ENCODE measurements around the gene FAM53B.

The FAM53B gene

DNA sequence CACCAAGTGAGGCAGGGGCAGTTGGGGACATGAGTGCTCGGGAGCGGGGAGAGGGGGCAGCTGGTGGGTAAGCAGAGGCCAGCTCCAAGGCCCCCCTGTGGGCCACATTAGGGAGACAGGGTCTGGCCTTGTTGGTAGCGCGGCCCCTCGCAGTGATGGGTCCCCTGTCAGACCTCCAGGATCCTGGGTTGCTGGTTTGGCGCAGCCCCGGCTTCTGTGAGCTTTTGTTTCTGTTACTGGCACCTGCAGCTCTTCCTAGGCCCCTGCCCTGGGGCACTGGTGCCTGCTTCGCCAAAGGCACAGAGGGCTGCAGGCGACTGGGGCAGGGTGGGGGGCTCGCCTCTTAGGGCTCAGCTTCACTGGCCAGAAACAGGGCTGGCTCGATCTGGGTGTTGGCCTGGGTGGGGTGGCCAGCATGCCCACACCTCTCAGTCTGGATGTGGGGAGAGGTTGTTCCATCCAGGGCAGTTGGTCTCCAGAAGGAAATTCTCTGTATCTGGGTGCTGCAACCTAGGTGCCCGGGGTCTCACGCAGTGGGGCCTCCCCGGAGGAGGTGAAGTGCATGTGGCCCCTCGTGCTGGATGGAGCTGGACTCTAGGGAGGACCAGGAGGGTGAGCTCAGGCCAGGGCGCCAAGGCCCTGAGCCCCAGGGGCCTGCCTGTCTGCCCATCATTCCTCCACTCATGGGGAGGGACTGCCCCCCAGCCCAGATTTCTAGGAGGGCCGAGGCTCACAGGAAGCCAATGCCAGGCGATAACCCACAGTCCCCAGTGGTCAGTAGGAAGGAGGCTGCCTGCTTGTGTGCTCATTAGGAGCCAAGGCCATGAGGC lies 143.9 kb downstream of the FAM53B start:
- Histone ChIP-seq H3K27ac (no peak overlapping the region), H3K4me3 (no peak overlapping the region)
- no peak for DNase-seq (ENCODE audit: low spot score)
- TF ChIP-seq, protein P1, sequence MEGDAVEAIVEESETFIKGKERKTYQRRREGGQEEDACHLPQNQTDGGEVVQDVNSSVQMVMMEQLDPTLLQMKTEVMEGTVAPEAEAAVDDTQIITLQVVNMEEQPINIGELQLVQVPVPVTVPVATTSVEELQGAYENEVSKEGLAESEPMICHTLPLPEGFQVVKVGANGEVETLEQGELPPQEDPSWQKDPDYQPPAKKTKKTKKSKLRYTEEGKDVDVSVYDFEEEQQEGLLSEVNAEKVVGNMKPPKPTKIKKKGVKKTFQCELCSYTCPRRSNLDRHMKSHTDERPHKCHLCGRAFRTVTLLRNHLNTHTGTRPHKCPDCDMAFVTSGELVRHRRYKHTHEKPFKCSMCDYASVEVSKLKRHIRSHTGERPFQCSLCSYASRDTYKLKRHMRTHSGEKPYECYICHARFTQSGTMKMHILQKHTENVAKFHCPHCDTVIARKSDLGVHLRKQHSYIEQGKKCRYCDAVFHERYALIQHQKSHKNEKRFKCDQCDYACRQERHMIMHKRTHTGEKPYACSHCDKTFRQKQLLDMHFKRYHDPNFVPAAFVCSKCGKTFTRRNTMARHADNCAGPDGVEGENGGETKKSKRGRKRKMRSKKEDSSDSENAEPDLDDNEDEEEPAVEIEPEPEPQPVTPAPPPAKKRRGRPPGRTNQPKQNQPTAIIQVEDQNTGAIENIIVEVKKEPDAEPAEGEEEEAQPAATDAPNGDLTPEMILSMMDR (IDR thresholded peaks at IDR 0.05): no peak

DNA sequence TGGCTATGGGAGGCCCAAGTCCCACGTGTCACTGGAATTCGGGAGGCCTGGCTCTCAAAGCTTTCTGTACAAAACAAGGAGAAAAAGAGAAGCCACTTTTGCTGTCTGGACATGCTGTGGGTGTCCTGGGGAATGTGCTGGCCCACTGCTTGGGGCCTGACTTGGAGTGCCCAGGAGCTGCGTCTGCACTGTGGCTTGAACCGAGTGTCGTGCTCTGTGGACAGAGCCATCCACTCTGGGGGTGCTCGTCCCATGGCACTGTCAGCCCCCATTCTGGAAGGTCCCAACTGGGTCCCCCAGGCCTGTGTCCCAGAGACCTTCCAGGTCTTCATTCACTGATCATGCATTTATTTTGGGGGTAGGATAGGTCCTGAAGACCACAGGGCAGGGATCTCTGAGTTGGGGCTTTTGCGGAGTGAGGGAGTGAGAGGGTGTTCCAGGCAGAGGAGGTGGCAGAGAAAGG lies 144.6 kb downstream of the FAM53B start:
- H3K27ac ChIP-seq: no peak overlapping the region
- TF ChIP-seq, protein P1 (IDR thresholded peaks at IDR 0.05): no peak
- DNase-seq (ENCODE audit: low spot score): no peak
- no peak overlapping the region for H3K4me3 ChIP-seq

DNA sequence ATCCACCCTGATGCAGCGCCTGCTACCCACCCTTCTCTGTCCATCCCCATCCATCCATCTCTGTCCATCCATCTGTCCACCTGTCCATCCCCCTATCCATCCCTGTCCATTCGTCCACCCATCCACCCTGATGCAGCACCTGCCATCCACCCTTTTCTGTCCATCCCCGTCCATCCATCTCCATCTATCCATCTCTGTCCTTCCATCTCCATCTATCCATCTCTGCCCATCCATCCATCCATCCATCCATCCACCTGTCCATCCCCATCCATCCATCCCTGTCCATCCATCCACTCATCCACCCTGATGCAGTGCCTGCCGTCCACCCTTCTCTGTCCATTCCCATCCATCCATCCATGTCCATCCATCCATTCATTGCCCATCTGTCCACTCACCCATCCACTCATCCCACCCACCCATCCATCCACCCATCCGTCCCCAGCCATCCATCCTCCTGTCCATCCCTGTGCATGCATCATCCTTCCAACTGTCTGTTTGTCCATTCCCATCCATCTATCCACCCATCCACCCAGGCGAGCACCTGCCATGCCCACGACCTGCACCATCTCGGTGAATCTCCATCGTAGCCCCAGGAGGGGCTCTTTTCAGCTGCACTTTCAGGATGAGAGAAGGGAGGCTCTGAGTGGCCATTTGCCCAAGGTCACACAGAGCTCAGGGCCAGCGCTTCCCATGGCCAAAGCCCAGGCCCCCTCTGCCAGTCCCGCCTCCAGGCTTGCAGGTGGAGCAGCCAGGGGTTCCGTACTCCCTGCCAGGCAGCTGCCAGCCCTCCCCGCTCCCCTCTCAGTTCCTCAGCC lies 145.2 kb downstream of the FAM53B start:
- TF ChIP-seq, protein P1 (IDR thresholded peaks at IDR 0.05): no peak
- no peak for DNase-seq (ENCODE audit: low spot score)
- H3K27ac ChIP-seq: no peak overlapping the region
- H3K4me3 ChIP-seq: no peak overlapping the region

DNA sequence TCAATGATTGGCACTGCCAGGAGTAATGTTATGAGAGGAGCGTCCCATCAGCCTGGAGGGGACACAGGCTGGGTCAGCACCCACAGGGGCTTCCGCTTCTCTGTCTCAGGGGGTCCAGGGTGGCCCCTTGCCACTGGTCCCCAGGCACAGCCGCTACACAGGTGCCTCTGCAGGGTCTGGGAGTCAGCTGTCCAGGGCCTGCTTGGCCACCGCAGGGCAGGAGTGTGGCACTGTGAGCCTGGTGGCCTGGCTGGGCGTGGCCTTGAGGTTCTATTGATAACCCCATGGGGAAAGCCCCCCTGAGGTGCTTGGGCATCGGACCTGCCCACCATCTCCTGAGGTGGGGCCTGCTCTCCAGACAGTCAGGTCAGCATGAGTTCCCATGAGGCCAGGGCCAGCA lies 146.0 kb downstream of the FAM53B start:
- Histone ChIP-seq H3K27ac (no peak overlapping the region), H3K4me3 (no peak overlapping the region)
- TF ChIP-seq, protein P1 (IDR thresholded peaks at IDR 0.05): no peak
- DNase-seq (ENCODE audit: low spot score): no peak

DNA sequence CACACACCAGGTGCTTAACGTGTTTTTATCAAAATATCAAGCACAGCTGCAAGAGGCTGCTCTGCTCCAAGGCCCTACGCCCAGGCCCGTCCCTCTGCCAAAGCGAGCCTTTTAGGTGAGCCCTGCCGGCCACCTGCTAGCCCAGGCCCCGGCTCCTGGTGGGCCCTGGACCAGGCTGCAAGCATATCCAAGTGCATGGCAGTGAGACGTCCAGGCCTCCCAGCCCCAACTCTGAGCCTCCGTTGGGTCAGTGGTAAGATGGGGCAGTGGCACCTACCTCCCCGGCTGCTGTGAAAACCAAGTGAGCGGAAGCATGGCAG lies 146.4 kb downstream of the FAM53B start:
- TF ChIP-seq, protein P1 (IDR thresholded peaks at IDR 0.05): no peak
- Histone ChIP-seq H3K4me3 (no peak overlapping the region), H3K27ac (no peak overlapping the region)
- DNase-seq (ENCODE audit: low spot score): no peak

DNA sequence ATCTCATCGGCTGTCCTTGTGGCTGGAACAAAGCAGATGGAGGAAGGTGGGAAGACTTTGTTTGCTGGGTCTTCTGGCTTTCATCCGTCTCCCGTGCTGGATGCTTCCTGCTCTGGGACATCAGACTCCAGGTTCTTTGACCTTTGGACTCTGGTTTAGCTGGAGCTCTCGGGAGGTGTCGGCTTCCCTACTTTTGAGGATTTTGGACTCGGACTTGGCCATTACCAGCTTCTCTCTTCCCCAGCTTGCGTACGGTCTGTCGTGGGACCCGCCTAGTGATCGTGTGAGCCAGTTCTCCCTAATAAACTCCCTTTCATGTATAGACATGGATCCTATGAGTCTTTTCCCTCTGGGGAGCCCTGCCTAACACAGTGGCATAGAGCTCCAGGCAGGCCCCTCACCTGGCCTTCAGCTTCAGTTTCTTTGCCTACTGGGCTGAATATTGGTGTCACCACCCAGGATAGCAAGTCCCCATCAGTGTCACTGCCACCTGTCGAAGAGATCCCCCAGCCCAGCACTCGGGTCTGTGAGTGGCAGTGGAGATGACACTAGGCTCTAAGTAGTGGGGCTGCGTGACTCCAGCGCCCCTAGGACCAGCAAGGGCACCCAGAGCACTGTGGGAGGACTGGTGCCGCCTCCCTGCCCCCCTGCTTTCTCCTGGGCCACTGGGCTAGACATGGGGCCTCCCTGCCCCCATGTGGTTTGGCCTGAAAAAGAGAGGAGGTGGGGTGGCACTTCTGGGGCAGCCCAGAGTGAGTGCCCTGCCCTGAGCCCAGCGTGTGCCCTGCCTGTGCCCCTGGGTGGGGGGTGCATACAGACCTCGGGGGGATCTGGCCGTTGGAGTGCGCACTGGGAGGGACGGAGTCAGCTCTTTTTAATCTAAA lies 147.0 kb downstream of the FAM53B start:
- no peak for DNase-seq (ENCODE audit: low spot score)
- Histone ChIP-seq H3K4me3 (no peak overlapping the region), H3K27ac (no peak overlapping the region)
- TF ChIP-seq, protein P1 (IDR thresholded peaks at IDR 0.05): no peak
